Fibroblast of pulmonary artery (primary cell): ENCODE data around the gene RNU2-63P.

Experiments
- DNase-seq: peaks from one replicate; pipeline ENCODE4 v3.0.0-alpha.2; 2010; ENCODE audit warnings: low read depth
- H3K4me3 ChIP-seq: replicated peaks from 2 replicates; pipeline ENCODE4 v1.5.1; 2011; ENCODE audit warnings: low read depth, mild to moderate bottlenecking, control low read depth, low read length, moderate library complexity
- CTCF ChIP-seq: IDR thresholded peaks from 2 replicates; pipeline ENCODE4 v1.5.1; 2011; ENCODE audit warnings: mild to moderate bottlenecking, control low read depth, low read length, inconsistent platforms; ENCODE audit errors: missing control alignments

The RNU2-63P gene

DNA sequence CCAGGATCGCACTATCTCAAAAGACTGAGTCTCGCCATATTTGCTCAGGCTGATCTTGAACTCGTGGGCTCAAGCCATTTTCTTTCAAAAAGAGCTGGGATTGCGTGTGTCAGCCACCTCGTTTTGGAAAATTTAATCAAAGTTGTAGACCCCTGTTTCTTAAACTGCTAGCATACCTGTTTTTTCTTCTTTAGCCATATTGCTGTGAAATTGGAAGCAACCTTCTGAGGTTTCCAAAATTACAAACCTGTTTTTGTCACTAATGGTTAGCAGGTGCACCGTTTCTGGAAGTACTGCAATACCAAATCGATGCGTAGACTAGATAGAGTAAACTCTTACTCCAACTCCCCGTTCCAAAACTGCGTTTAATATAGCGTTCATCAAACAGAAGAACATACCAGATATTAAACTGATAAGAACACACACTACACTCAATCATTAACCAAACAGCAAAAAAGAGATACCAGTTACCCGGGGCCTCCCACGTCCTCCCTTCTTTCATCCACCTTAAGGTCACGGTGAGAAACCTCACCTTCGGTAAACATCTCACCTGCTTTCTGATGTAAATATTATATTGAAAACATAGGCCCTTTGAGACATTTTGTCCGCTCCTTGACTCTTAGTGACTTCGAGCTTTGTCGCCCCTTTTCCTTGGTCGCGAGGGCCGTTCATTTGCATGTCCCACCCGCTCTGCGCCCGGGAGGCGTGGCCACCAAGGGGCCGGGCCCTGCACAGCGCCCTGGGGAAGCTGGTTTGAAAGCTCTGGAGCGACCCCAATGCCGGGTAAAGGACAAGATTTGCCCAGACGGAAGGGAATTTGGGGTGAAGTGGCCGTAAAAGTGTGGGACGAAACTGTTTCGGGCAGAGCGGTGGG is at the start of gene RNU2-63P:
Gene RNU2-63P, minus strand, starts transcription at position 462 of the 874 bp plus-strand sequence.
- H3K4me3 ChIP-seq: peak within 1 kb of the TSS; percentile 77
- TF ChIP-seq CTCF: no peak
- peak; percentile 94 for DNase-seq

DNA sequence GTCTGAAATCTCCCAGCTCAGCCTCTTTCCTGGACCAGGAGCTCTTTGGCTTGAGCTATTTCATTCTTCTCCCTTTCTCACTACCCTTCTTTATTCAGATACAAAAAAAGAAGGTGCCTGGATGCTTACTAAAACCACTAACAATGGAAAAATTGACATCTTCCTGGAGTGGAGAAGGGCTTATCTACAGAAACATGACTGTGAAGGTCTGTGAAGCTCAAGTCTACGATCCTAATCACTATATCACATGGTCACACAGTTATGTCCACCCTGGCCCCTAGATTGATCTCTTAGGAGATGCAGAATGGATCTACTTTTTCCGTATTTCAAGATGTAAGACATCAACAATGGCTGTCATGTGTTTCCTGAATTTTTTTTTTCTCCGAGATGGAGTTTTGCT is 44.9 kb upstream of the RNU2-63P start:
- DNase-seq: no peak
- no peak overlapping the region for H3K4me3 ChIP-seq
- TF ChIP-seq CTCF: no peak

DNA sequence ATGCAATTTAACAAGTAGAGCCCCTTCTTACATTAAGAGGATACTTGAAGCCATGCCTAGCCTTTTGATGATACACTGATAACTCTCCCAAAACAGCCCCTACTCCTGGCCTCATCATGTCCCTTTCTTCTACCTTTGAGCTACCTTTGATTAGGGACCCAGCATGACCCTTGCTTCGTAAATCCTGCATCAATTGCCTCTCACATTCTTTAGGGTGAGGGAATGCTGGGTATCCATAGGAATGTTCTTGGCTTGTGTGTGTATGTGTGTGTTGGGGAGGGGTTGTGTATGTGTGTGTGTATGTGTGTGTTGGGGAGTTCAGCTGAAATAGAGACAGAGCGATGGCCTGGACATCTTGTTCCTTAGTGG is 44.5 kb upstream of the RNU2-63P start:
- H3K4me3 ChIP-seq: no peak overlapping the region
- no peak for TF ChIP-seq CTCF
- no peak for DNase-seq

DNA sequence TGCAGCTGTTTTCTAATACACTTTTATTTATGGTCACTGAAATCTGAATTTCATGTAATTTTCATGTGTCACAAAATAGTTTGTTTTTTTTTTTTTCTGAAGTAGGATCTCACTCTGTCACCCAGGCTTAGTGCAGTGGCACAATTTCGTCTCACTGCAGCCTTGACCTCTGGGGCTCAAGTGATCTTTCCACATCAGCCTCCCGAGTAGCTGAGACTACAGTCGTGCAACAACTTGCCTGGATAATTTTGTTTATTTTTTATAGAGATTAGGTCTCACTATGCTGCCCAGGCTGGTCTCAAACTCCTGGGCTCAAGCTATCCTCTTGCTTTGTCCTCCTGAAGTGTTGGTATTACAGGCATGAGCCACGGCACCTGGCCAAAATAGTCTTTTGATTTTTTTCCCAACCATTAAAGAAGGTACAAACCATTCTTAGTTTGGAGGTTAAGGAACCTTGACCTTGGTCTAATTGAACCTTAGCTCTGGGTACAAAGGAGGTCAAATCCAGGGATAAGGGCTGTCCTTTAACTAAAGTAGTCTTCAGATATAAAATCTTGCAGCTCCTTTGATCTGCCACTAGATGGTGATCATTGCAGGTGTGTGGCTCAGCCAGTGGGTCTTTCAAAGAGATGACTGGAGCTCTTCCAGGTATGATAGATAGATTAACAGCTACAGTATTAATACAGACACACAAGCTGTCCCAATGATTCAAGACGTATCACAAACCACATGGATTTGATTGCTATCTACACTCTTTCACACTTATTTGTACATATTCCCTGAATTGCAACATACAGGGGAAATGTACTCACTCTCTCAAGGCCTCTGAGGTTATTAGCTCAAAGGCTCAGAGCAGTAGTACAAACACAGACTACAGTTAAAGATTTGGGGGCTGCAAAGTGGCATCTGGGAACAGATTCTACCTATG is 43.9 kb upstream of the RNU2-63P start:
- no peak overlapping the region for H3K4me3 ChIP-seq
- peak; percentile 45 for DNase-seq
- TF ChIP-seq CTCF: peak; percentile 88

GRCh38 chr2:88058191-88058590 is 41.8 kb upstream of the RNU2-63P start:
- no peak overlapping the region for H3K4me3 ChIP-seq
- DNase-seq: no peak
- TF ChIP-seq CTCF: no peak

DNA sequence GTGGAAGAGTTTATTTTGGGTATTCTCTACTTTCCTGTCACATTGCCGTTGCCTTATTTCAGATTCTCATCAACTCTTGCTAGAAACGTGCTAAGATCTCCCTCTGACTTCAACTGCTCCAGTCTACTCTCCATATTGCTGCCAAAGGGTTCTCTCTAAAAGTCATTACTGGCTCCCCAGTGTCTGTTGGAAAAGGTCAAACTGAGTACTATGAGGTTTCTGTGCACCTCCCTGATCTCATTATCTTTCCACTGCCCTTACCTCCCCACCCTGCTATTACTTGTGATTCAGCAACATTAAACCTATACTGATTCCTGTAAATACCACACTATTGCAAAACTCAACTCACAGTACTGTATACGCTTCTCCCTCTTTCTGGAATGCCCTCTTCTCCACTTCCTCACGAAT is 41.1 kb upstream of the RNU2-63P start:
- no peak for DNase-seq

More for the DNA sequence above, 41.1 kb upstream of the RNU2-63P start:
- H3K4me3 ChIP-seq: no peak overlapping the region
- no peak for TF ChIP-seq CTCF
